Psoas muscle (tissue), 8 donors: ENCODE measurements around the gene TCAP. TPM values are rescaled to one million over a fixed set of nuclear protein-coding genes. Genes with fewer than 3 reads are reported as not detected.

Experiments
- ATAC-seq, 4 donors: fragments of 200-7000 bp; cut with Tn5 transposase; one replicate each; pipeline ENCODE4 v1.9.1; 2020; ENCODE audit warnings: moderate library complexity in 3 of 4, mild to moderate bottlenecking in 2 of 4
- DNase-seq, 2 donors: peaks; one replicate each; pipeline ENCODE4 v3.0.0-alpha.2; 2020
- H3K27ac ChIP-seq: fragments of 200-600 bp; one replicate; pipeline ENCODE4 v1.8.0; 2022
- H3K27me3 ChIP-seq, 3 donors: fragments of 200-600 bp in 1 of 3; one replicate each; pipeline versions ENCODE4 v1.6.1 to v1.8.0; 2013 to 2022; ENCODE audit warnings: low read length in 2 of 3, mild to moderate bottlenecking in 2 of 3, moderate library complexity in 1 of 3; ENCODE audit not compliant: insufficient read depth in 3 of 3
- H3K36me3 ChIP-seq, 2 donors: fragments of 200-600 bp in 1 of 2; one replicate each; pipeline versions ENCODE4 v1.6.1 to v1.8.0; 2013 to 2022; ENCODE audit warnings: low read depth in 1 of 2, mild to moderate bottlenecking in 1 of 2, moderate library complexity in 1 of 2; ENCODE audit not compliant: insufficient read depth in 1 of 2
- H3K4me1 ChIP-seq: fragments of 200-600 bp; one replicate; pipeline ENCODE4 v1.8.0; 2022
- H3K4me3 ChIP-seq: fragments of 200-600 bp; one replicate; pipeline ENCODE4 v1.8.0; 2022; ENCODE audit warnings: mild to moderate bottlenecking
- H3K9me3 ChIP-seq: fragments of 200-600 bp; one replicate; pipeline ENCODE4 v1.8.0; 2022
- WGBS, 3 donors: extraction: QIAGEN DNeasy Blood & Tissue Kit; methylation state at CpG; one replicate each; pipeline versions ENCODE4 v1.1.6 to v1.1.7; 2013; 5-methylcytosine and 5-hydroxymethylcytosine counted together
- intact Hi-C, 2 donors: fragments of 100-400 bp; cut with DNase I; formaldehyde crosslinking; loops; one replicate each; pipeline versions ENCODE4 v1.11.0 to v1.14.2; 2022
- polyA plus RNA-seq, 3 donors: library from polyadenylated mRNA; stranded (reverse); fragments of 200-250 nt; gene quantifications; one replicate each; pipeline ENCODE4 v1.2.3, GENCODE V29; 2013
- total RNA-seq, 4 donors: library from RNA; stranded (reverse); fragmentation: NEBNext Ultra II Directional in 2 of 4; extraction: Animal tissue kit (Norgen Biotek cat#: 25700) in 2 of 4; gene quantifications; one replicate each; pipeline versions ENCODE4 v1.2.1 to v1.2.4, GENCODE V29; 2021 to 2023
- TF ChIP-seq, protein P1 (sequence below): fragments of 200-600 bp; IDR thresholded peaks from one replicate; pipeline ENCODE4 v1.8.0; 2022; ENCODE audit warnings: antibody characterized with exemption
- donor health status: healthy with polysubstance abuse.
- donor health status: DM: no; HTN: no; CAD: no; lungs with moderate emphysema.
- donor health status: Bipolar disorder and iron deficiency.
- donor health status: healthy.
- donor health status: DM: yes; HTN: yes; CAD: no.
- donor health status: DM: no; HTN: no; CAD: no.
- donor health status: DM: no; HTN: no; CAD: no.
- donor health status: DM: yes; HTN: yes; CAD: no.

Gene TCAP
- total and polyA plus RNA-seq, 7 donors, result 2,116 to 7,047 (median 3,462) TPM

GRCh38 chr17:39663340-39663687 is 1.8 kb upstream of the TCAP start:
- WGBS, 3 donors, result 51 to 60% (median 58%) methylated on average over 2 to 4 of the region's 4 CpGs
- Histone ChIP-seq H3K4me3 (peak overlapping the region; percentile 79), H3K27me3 (no peaks in the 10 kb centered on the region), H3K4me1 (peaks cover 67% of the 10 kb centered on the region), H3K27ac (peak overlapping the region; percentile 96), H3K9me3 (no peaks in the 10 kb centered on the region), H3K36me3 (no peaks in the 10 kb centered on the region)
- no peak for ATAC-seq
- TF ChIP-seq, protein P1, sequence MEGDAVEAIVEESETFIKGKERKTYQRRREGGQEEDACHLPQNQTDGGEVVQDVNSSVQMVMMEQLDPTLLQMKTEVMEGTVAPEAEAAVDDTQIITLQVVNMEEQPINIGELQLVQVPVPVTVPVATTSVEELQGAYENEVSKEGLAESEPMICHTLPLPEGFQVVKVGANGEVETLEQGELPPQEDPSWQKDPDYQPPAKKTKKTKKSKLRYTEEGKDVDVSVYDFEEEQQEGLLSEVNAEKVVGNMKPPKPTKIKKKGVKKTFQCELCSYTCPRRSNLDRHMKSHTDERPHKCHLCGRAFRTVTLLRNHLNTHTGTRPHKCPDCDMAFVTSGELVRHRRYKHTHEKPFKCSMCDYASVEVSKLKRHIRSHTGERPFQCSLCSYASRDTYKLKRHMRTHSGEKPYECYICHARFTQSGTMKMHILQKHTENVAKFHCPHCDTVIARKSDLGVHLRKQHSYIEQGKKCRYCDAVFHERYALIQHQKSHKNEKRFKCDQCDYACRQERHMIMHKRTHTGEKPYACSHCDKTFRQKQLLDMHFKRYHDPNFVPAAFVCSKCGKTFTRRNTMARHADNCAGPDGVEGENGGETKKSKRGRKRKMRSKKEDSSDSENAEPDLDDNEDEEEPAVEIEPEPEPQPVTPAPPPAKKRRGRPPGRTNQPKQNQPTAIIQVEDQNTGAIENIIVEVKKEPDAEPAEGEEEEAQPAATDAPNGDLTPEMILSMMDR, result no peak
- intact Hi-C loops, result no loop called here
- no peak for DNase-seq

- Histone ChIP-seq H3K4me3 (peak overlapping the region; percentile 79), H3K4me1 (peaks cover 66% of the 10 kb centered on the region)
- intact Hi-C loops, result no loop called here
Observed at GRCh38 chr17:39663688-39664580, 1.2 kb upstream of the TCAP start.

DNA sequence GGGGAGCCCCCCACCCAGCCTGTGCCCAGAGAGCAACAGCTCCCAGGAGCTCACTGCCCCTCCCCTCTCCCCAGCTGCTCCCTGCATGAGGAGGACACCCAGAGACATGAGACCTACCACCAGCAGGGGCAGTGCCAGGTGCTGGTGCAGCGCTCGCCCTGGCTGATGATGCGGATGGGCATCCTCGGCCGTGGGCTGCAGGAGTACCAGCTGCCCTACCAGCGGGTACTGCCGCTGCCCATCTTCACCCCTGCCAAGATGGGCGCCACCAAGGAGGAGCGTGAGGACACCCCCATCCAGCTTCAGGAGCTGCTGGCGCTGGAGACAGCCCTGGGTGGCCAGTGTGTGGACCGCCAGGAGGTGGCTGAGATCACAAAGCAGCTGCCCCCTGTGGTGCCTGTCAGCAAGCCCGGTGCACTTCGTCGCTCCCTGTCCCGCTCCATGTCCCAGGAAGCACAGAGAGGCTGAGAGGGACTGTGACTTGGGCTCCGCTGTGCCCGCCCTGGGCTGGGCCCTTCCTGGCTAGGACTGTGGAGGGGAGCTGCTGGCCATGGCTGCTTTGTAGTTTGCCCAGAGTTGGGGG is 584 bp downstream of the TCAP start:
- Histone ChIP-seq H3K27me3 (no peaks in the 10 kb centered on the region), H3K9me3 (no peaks in the 10 kb centered on the region), H3K4me1 (peaks cover 56% of the 10 kb centered on the region), H3K27ac (peak overlapping the region; percentile 96), H3K36me3 (no peaks in the 10 kb centered on the region), H3K4me3 (peak overlapping the region; percentile 79)
- TF ChIP-seq, protein P1, result peak; percentile 36
- intact Hi-C loops, result no loop called here
- 15 to 22% (median 19%) methylated on average over 17 of the region's 17 CpGs for WGBS, 3 donors
- DNase-seq (peak; percentile 57 to 86), ATAC-seq (peak; percentile 44 to 56 (median 48))

More at GRCh38 chr17:39663688-39664580, 1.2 kb upstream of the TCAP start:
- TF ChIP-seq, protein P1, result no peak
- no peaks in the 10 kb centered on the region for H3K27me3 ChIP-seq
- ATAC-seq, result peak in 2 of 4 donors; percentile 14 to 18
- peak in 1 of 2 donors; percentile 84 for DNase-seq
- H3K27ac ChIP-seq, result peak overlapping the region; percentile 96
- no peaks in the 10 kb centered on the region for H3K9me3 ChIP-seq
- no peaks in the 10 kb centered on the region for H3K36me3 ChIP-seq
- 11 to 21% (median 18%) methylated on average over 16 to 17 of the region's 17 CpGs for WGBS, 3 donors

- ATAC-seq (peak in 3 of 4 donors; percentile 0 to 1 (median 0)), DNase-seq (no peak)
- Histone ChIP-seq H3K27ac (peak overlapping the region; percentile 96), H3K9me3 (no peaks in the 10 kb centered on the region), H3K4me3 (peak overlapping the region; percentile 79), H3K4me1 (peaks cover 56% of the 10 kb centered on the region), H3K36me3 (no peaks in the 10 kb centered on the region), H3K27me3 (no peaks in the 10 kb centered on the region)
- intact Hi-C loops, result no loop called here
- TF ChIP-seq, protein P1, result no peak
- WGBS, 3 donors, result 8 to 19% (median 8%) methylated on average over 2 of the region's 2 CpGs
Observed at GRCh38 chr17:39666231-39666600, 1.1 kb downstream of the TCAP start.
